Measurements from ENCODE around the gene CMC2. TPM values are rescaled to one million over a fixed set of nuclear protein-coding genes. Genes with fewer than 3 reads are reported as not detected.

The CMC2 gene
- polyA plus RNA-seq, 1 donor from 2014 or later = 172 TPM

- H3K27me3 ChIP-seq (ENCODE audit: insufficient read depth, low read depth, low read length) = no peaks in the 10 kb centered on the region
- H4K20me1 ChIP-seq (ENCODE audit: insufficient read depth) = no peaks in the 10 kb centered on the region
- no peak overlapping the region for H3K27ac ChIP-seq (ENCODE audit: low read length)
- no peaks in the 10 kb centered on the region for H3K9me2 ChIP-seq (ENCODE audit: insufficient read depth, low read length)
- H3K4me2 ChIP-seq (ENCODE audit: low read length) = no peak overlapping the region
- H2AFZ ChIP-seq (ENCODE audit: low read depth, low read length) = no peak overlapping the region
- H3K79me2 ChIP-seq (replicated peaks; ENCODE audit: insufficient read depth, low read length) = no peaks in the 10 kb centered on the region
- H3K36me3 ChIP-seq (ENCODE audit: insufficient read depth, low read length) = no peaks in the 10 kb centered on the region
- no peak overlapping the region for H3K9ac ChIP-seq (ENCODE audit: low read length)
- no peaks in the 10 kb centered on the region for H3K9me3 ChIP-seq (ENCODE audit: low read length)
- no peaks in the 10 kb centered on the region for H3F3A ChIP-seq (ENCODE audit: insufficient read depth, low read length, poor library complexity, severe bottlenecking)
- no peak overlapping the region for H3K4me3 ChIP-seq (ENCODE audit: low read length)
- TF ChIP-seq RAD21 (conservative IDR thresholded peaks at IDR 0.05) (no peak), POLR2AphosphoS5 (IDR thresholded peaks at IDR 0.05) (no peak), REST (IDR thresholded peaks at IDR 0.05; ENCODE audit: borderline replicate concordance) (no peak), EZH2 (IDR thresholded peaks at IDR 0.05; ENCODE audit: borderline replicate concordance, insufficient read depth, low read length, poor library complexity, severe bottlenecking) (no peak), MXI1 (conservative IDR thresholded peaks at IDR 0.05; ENCODE audit: poor library complexity, severe bottlenecking) (no peak), CTCF (IDR thresholded peaks at IDR 0.05; ENCODE audit: poor library complexity, severe bottlenecking) (no peak), EP300 (conservative IDR thresholded peaks at IDR 0.05; ENCODE audit: poor library complexity, severe bottlenecking) (no peak), SMC3 (conservative IDR thresholded peaks at IDR 0.05; ENCODE audit: poor library complexity) (no peak), TAF1 (IDR thresholded peaks at IDR 0.05; ENCODE audit: low read depth) (no peak)
Measured at GRCh38 chr16:80985611-80986010, 21.1 kb downstream of the CMC2 start.

GRCh38 chr16:80984124-80984892 lies 22.4 kb downstream of the CMC2 start:
- Histone ChIP-seq H3K79me2 (replicated peaks; ENCODE audit: insufficient read depth, low read length) (no peaks in the 10 kb centered on the region), H3K4me3 (ENCODE audit: low read length) (no peak overlapping the region)

More at GRCh38 chr16:80984124-80984892, 22.4 kb downstream of the CMC2 start:
- no peak for TF ChIP-seq RAD21 (conservative IDR thresholded peaks at IDR 0.05)
- no peak for TF ChIP-seq TAF1 (IDR thresholded peaks at IDR 0.05; ENCODE audit: low read depth)
- TF ChIP-seq EP300 (conservative IDR thresholded peaks at IDR 0.05; ENCODE audit: poor library complexity, severe bottlenecking) = no peak
- TF ChIP-seq CTCF (IDR thresholded peaks at IDR 0.05; ENCODE audit: poor library complexity, severe bottlenecking) = no peak
- no peak for TF ChIP-seq POLR2AphosphoS5 (IDR thresholded peaks at IDR 0.05)
- no peak for TF ChIP-seq MXI1 (conservative IDR thresholded peaks at IDR 0.05; ENCODE audit: poor library complexity, severe bottlenecking)
- TF ChIP-seq SMC3 (conservative IDR thresholded peaks at IDR 0.05; ENCODE audit: poor library complexity) = no peak
- TF ChIP-seq REST (IDR thresholded peaks at IDR 0.05; ENCODE audit: borderline replicate concordance) = no peak
- TF ChIP-seq EZH2 (IDR thresholded peaks at IDR 0.05; ENCODE audit: borderline replicate concordance, insufficient read depth, low read length, poor library complexity, severe bottlenecking) = no peak
- H3F3A ChIP-seq (ENCODE audit: insufficient read depth, low read length, poor library complexity, severe bottlenecking) = no peaks in the 10 kb centered on the region
- no peaks in the 10 kb centered on the region for H3K9me2 ChIP-seq (ENCODE audit: insufficient read depth, low read length)
- H3K27me3 ChIP-seq (ENCODE audit: insufficient read depth, low read depth, low read length) = no peaks in the 10 kb centered on the region
- no peaks in the 10 kb centered on the region for H3K36me3 ChIP-seq (ENCODE audit: insufficient read depth, low read length)
- H3K9me3 ChIP-seq (ENCODE audit: low read length) = no peaks in the 10 kb centered on the region
- no peak overlapping the region for H3K4me2 ChIP-seq (ENCODE audit: low read length)
- no peaks in the 10 kb centered on the region for H4K20me1 ChIP-seq (ENCODE audit: insufficient read depth)
- no peak overlapping the region for H3K9ac ChIP-seq (ENCODE audit: low read length)
- H2AFZ ChIP-seq (ENCODE audit: low read depth, low read length) = no peak overlapping the region
- H3K27ac ChIP-seq (ENCODE audit: low read length) = no peak overlapping the region
